Mucosa of descending colon (tissue), 3 donors: ENCODE results near the gene DIP2A. TPM values are rescaled to one million over a fixed set of nuclear protein-coding genes. Genes with fewer than 3 reads are reported as not detected.
A peak's percentile ranks its signal among the peaks of the same experiment; 100 is the strongest.

ENCODE experiments used
- ATAC-seq: fragments of 200-7000 bp; cut with Tn5 transposase; one replicate; pipeline ENCODE4 v1.9.1; 2020; ENCODE audit warnings: mild to moderate bottlenecking, moderate library complexity
- DNase-seq, 3 donors: peaks; one replicate each; pipeline ENCODE4 v3.0.0-alpha.2; 2020
- H3K36me3 ChIP-seq: fragments of 200-600 bp; one replicate; pipeline ENCODE4 v1.8.0; 2021; ENCODE audit warnings: low read depth, mild to moderate bottlenecking
- H3K4me1 ChIP-seq: fragments of 200-600 bp; one replicate; pipeline ENCODE4 v1.8.0; 2021; ENCODE audit warnings: low read depth, mild to moderate bottlenecking
- H3K4me3 ChIP-seq: fragments of 200-600 bp; one replicate; pipeline ENCODE4 v1.8.0; 2021; ENCODE audit warnings: mild to moderate bottlenecking
- H3K9me3 ChIP-seq: fragments of 200-600 bp; one replicate; pipeline ENCODE4 v1.8.0; 2021; ENCODE audit warnings: mild to moderate bottlenecking
- CTCF ChIP-seq: fragments of 200-600 bp; IDR thresholded peaks from one replicate; pipeline ENCODE4 v1.8.0; 2022; ENCODE audit warnings: antibody characterized with exemption, mild to moderate bottlenecking
- intact Hi-C, 2 donors: fragments of 100-400 bp; cut with DNase I in 1 of 2; cut with micrococcal nuclease in 1 of 2; formaldehyde crosslinking; loops; one replicate each; pipeline versions ENCODE4 v1.11.0 to v1.11.1; 2022; cut with DNase I, micrococcal nuclease
- total RNA-seq, 3 donors: library from RNA; stranded (reverse); fragmentation: NEBNext Ultra II Directional in 2 of 3; extraction: Animal tissue kit (Norgen Biotek cat#: 25700) in 2 of 3; gene quantifications; one replicate each; pipeline versions ENCODE4 v1.2.1 to v1.2.4, GENCODE V29; 2021 to 2023
- donor health status: DM: no; HTN: no; CAD: no; lungs with moderate emphysema.
- donor health status: DM: no; HTN: no; CAD: no.
- donor health status: DM: no; HTN: yes; CAD: no.

The DIP2A gene
- total RNA-seq, 3 donors from 2014 or later, result 43.8 to 56.7 (median 49.3) TPM

GRCh38 chr21:46507562-46507961, 48.9 kb downstream of the DIP2A start:
- intact Hi-C loops, result no loop called here
- DNase-seq, result no peak
- no peaks in the 10 kb centered on the region for H3K9me3 ChIP-seq
- no peak for ATAC-seq
- H3K4me1 ChIP-seq, result no peaks in the 10 kb centered on the region
- H3K4me3 ChIP-seq, result no peak overlapping the region
- no peak for TF ChIP-seq CTCF
- no peaks in the 10 kb centered on the region for H3K36me3 ChIP-seq

- Histone ChIP-seq H3K4me3 (no peak overlapping the region), H3K36me3 (no peaks in the 10 kb centered on the region), H3K4me1 (peaks cover under 1% of the 10 kb centered on the region), H3K9me3 (no peaks in the 10 kb centered on the region)
- peak; percentile 90 for ATAC-seq
- peak in 1 of 3 donors; percentile 17 for DNase-seq
- intact Hi-C loops, result no loop called here
- no peak for TF ChIP-seq CTCF
Measured at GRCh38 chr21:46509741-46510502, 51.2 kb downstream of the DIP2A start.

- H3K4me3 ChIP-seq, result no peak overlapping the region
- DNase-seq (peak in 2 of 3 donors; percentile 41 to 49), ATAC-seq (no peak)
- H3K36me3 ChIP-seq, result no peaks in the 10 kb centered on the region
- TF ChIP-seq CTCF, result no peak
- no peaks in the 10 kb centered on the region for H3K9me3 ChIP-seq
- H3K4me1 ChIP-seq, result peaks cover 3% of the 10 kb centered on the region
- intact Hi-C loops, result no loop called here
Measured at GRCh38 chr21:46515109-46515508, 56.4 kb downstream of the DIP2A start.

- no peak for TF ChIP-seq CTCF
- DNase-seq (no peak), ATAC-seq (no peak)
- H3K4me3 ChIP-seq, result no peak overlapping the region
- no peaks in the 10 kb centered on the region for H3K9me3 ChIP-seq
- intact Hi-C loops, result no loop called here
- H3K4me1 ChIP-seq, result peaks cover 3% of the 10 kb centered on the region
- no peaks in the 10 kb centered on the region for H3K36me3 ChIP-seq
Measured at GRCh38 chr21:46516068-46516467, 57.4 kb downstream of the DIP2A start.

GRCh38 chr21:46517361-46517760, 58.7 kb downstream of the DIP2A start:
- no peak for TF ChIP-seq CTCF
- Histone ChIP-seq H3K9me3 (no peaks in the 10 kb centered on the region), H3K36me3 (no peaks in the 10 kb centered on the region), H3K4me1 (peaks cover 3% of the 10 kb centered on the region), H3K4me3 (no peak overlapping the region)
- ATAC-seq, result no peak
- intact Hi-C loops, result no loop called here
- DNase-seq, result no peak
